DMS53 (cell line): ENCODE results near the gene CAPN12.
A peak's percentile ranks its signal among the peaks of the same experiment; 100 is the strongest.

Source experiments
- DNase-seq: peaks from one replicate; lab custom pipeline; 2025; lab: John Stamatoyannopoulos, UW

CAPN12 gene

DNA sequence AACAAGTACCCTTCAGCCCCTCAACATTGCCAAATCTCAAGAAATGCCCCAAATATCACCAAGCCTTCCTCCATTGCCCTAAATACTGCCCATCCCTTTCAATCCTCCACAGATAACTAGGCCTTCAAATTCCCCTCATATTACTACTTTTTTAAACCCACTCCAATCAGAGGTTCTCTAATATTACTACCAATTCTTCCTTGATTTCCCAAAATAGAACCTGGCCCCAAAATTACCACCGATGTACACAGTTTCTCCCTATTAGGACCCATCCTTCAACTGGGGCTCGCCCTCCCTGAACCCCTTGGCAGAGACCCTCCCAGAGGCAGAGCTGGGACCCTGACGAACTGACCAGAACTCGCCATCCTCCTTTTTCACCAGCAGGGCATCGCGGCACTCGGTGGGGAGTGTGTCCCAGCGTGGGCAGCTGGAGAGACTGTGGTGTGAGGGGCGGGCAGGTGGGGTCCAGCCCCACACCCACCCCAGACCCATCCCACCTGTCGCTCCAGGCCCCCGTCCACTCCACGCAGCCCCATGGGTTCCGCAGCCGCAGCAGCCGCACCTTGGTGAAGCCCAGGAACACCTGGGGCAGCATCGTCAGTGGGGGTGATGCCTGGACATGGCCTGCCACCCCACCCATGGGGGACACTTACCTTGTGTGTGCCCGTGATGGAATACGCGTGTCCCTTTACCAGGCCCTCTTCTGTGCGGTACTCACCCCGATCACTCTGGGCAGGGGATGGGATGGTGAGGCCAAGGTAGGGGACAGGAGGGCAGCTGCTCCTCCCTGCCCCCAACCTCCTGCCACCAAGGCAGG lies 6.1 kb downstream of the CAPN12 start:
- DNase-seq: no peak

DNA sequence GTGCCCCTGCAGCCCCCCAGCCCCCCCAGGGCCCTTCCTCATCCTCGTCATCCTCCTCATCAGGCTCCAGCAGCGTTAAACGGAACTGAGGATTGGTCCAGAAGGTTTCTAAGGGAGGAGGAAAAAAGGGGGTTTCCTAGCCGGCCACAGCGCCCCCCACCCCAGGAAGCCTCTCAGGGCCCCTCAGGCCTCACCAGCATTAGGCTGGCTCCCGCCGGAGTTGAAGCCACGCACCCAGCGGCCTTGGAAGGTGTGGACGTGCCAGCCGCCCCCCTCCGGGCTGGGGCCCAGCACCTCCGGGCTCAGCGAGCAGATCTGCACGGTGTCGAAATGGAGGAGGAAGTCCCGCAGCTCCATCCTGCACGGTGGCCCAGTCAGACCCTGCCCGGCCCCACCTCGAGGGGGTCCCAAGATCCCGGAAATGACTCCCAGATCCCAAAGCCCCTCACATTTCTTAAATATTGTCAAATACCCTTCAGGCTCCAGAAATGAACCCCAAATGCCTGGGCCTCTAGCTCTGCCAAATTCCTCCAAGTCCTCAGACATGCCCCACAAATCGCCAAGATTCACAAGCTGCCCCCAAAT lies 6.9 kb downstream of the CAPN12 start:
- DNase-seq: peak; percentile 51

DNA sequence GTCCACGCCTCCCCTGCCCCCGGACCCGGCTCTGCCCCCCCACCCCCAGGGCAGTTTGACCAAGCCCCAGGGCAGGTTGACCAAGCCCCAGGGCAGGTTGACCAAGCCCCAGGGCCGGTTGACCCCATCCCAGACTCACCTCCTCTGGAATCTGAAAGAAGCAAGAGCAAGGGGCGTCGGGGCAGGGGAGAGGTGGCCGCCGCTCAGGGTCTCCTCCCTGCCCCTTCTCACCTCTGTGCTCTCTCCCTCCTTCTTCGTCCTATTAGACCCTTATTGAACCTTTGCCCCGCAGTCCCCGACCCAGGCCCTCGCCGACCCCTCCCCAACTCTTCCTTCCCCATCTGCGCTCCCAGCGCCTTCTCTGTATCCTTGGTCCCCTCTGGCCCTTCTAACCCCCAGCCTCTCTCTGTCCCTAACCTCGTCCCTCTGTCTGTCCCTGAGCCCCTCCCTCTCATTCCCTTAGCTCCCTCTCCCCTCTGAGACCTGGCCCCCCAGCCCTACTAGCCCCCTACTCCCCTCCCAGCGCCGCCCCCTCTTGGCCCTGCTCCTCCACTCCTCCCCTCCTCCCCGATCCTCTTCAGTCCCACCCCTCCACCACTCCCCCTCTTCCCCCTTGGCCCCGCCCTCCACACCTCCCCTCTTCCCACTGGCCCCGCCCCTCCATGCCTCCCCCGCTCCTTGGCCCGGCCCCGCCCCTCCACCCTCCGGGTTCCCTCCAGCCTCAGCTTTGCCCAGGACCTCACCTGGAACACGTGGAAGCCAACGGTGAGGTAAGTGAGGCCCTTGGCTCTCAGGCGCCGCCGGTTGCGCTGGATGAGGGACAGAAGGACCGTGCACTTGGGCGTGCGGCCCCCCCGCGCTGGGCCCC lies 7.6 kb downstream of the CAPN12 start:
- DNase-seq: peak; percentile 97

DNA sequence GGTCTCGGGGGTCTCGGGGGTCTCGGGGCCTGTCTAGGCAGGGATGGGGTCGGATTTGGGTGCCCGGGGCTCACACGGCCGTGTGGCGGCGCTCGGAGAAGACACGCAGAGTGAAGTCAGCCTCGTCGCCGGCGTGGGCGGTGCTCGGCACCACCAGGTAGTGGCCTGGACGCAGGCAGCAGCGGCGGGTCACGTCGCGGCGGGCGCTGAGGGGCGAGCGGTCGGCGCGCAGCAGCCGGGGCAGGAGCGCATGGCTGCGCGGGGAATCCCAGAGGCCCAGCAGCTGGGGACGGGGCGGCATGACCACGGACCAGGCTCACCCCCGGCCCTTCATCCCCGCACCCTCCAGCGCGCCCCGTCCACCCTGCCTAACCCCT lies 8.2 kb downstream of the CAPN12 start:
- DNase-seq: peak; percentile 92

DNA sequence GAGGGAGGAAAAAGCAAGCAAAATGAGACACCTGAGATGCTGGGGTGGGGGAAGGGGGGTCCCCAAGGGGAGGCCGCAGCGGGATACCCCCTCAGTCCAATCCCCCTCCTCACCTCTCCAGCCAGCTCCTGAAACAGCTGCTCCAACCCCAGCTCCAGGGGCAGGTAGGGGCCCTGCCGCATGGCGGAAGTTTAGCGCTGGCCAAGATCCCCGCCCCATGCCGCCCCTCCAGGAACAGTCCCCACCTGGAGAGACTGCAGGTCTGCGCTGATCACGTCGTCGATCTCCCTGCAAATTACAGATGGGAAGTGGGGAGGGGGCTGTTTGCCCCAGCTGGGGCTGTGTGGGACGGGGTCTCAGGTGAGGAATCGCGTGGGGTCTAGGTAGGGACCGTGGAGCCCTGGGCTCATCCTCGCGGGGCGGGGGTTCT lies 9.0 kb downstream of the CAPN12 start:
- peak; percentile 75 for DNase-seq

DNA sequence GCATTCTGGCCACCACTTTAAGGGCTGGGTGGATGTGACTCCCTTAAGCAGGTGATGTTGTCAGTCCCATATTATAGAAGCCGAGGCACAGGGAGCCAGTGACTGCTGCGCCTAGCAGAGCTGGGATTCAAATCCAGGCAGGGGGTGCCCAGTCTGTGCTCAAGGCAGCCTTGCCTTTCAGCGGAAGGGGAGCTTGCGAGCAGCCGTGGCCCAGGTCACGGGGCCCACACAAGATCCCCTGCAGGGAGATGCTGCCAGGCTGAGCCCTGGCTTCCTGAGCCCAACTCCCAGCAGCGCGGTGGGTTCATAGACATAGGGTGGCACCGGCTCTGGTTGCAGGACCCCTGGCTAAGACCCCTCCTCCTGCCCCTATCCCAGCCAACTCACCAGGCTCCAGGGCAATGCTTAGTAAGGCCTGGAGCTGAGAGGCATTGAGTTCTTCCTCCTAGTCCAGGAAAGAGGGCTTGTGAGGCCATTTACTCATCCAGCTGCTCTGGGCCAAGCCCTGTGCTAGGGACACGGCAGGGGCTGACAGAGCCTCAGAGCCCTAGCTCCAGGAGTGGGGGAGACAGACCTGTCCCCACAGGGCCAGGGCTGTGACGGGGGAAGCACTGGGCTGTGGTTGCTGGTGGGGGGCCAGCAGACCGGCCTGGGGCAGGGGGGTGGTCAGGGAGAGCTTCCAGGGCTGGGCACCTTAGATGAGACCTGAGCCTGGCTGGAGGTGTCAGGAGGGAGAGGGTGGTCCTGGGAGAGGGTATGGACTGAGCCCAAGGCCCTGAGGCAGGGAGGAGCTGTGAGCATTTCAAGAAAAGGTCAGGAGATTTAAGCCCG lies 9.6 kb downstream of the CAPN12 start:
- peak; percentile 81 for DNase-seq

DNA sequence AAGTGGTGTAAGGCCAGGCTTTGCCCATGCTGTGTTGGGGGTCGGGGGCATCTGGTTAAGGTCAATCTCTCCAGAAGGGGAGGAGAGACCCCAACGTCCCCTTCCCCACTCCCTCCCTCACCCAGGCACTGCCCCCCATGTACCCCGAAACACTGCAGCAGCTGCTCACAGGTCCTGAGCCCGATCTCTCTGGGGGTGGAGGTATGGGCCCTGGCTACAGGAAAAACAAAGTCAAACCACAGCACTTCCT lies 10.2 kb downstream of the CAPN12 start:
- DNase-seq: no peak

DNA sequence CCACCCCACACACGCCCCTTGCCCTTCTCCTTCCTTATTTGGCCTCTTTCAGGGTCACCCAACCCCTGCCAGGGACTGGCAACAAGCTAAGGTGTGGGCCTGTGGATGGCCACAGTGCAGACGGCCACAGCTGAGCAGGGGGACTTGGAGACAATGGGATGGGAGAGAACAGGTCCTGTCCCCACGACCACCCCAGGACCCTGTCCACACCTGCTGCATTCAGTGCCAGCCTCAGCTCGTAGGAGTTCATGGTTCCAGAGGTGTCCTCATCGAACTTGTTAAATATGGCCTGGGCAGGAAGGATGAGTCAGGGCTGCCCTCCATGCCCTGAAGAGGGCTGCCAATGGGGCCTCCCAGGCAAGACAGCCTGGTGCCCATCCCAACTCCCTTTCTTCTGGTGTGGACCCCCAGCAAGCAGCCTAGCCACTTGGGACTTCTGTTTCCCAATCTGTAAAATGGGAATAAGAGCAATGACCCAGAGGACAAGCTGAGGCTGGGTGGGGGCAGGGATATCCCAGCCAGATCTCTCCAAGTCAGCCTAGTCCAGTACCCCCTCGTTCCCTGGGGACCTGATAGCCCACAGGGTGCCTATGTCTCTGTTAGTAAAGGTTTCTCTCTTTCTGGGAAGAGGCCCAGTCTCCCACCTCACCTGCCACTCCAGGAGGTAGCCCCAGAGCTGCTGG lies 10.6 kb downstream of the CAPN12 start:
- peak; percentile 66 for DNase-seq

DNA sequence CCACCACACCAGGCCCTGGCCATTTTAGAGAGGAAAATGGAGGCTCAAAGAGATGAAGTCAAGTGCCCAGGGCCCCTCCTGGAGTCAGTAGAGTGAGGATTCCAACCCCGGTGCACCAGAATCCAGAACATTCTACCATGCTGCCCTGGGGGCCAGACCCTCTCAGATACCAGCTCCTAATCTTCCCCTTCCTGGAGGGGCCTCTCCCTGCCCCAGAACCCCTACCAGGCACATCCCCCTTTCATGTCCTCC lies 11.1 kb downstream of the CAPN12 start:
- DNase-seq: no peak

DNA sequence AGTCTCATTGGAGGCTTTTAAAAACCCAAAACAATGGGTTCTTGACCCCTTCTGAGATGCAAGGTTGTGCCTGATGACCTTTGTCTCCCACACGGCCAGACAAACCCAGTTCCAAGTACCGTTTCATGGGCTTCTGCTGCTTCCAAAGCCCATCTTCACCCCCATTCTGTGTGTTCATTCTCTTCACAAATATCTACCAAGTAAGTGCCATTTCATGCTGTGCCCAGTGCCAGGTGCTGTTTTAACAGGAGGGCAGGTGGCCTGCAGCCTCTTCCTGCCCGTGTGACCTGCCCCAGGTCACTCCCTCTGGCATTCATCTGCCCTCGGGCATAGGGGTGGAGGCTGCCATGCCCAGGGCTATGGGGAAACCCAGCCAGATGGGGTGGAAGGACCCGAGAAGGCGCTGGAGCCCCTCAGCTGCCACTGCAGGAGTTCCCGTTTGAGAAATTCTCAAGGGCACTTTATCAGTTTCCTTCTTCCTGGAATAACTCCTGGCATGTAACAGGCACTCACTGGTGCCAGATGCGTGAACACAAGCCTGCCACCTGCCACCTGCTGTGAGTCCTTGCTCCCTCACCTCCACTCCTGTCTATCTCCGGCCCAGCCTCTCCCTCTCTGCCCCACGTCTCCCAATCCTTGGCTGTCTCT lies 12.5 kb downstream of the CAPN12 start:
- peak; percentile 95 for DNase-seq

DNA sequence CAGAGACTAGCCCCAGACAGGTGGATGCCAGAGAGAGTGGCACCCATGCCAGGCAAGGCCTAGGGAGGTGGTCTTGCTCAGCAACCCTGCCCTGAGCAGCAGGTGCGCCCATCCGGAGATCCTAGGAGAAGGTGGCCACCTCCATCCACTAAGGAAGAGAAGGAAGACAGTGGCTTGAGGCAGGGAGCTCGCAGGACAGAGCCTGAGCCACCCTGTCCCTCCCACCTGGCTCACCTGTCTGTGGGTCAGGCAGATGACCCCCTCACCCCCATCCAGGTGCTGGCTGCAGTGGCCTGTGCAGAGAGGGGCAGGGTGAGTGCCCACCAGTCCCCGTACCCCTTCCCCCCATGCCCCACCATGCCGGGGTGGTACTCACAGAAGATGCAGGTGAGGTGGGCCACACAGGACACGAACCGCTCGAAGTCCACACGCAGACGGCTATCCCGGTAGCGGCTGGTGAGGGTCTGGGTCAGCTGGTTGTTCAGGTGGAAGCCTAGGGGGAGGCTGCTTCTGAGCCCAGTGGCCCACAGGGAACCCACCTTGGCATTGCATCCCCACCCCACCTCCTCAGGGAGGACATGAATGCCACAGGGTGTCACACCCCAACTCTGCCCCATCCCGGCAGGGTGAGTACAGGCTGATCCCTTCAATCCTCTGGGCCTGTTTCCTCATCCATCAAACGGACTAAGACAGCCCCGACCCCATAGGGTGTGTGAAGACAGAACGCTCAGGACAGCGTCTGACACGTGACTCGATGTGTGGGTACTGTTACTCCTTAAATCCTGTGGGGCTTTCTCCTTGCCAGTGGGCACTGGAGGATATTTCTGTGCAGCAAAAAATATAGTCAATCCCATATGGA lies 13.3 kb downstream of the CAPN12 start:
- no peak for DNase-seq

DNA sequence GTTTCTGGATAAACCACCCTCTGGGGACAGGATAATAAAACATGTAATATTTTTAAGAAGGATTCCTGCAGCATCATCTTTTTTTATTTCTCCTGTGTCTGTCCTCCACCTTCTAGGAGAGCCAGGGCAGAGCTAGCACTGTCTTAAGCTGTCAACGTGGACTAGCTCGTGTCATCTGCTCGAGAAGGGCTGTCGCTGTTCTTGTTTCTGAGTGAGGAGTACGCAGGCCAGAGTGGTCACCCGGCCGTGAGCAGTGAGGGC lies 13.9 kb downstream of the CAPN12 start:
- DNase-seq: no peak

DNA sequence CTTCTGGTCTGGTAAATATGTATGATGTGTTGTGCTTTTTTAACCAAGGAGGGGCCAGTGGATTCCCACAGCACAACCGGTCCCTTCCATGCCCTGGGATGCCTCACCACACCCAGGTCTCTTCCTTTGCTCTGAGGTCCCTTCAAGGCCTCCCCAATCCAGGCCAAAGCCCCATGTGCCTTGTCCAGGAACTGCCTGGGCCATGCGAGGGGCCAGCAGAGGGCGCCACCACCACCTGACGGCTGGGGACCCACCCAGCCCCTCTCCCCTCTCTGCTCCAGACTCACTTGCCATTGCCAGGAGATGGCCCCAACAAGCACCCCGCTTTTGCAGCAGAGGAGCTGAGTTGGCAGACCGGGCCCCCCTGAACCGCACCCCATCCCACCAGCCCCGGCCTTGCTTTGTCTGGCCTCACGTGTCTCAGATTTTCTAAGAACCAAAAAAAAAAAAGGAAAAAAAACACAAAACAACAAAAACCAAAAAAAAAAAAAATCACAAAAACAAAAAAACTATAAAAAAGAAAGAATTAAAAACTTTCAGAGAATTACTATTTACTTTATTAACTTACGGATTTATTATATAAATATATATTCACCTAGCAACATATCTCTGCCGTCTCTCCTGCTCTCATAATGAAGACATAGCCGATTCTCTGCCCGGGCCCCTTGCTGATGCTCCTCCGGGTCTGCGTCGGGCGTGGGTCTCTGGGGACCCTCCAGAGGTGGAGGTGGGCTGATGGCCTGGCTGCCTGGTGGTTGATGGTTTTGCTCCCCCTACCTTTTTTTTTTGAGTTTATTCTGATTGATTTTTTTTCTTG lies 14.4 kb downstream of the CAPN12 start:
- peak; percentile 84 for DNase-seq

DNA sequence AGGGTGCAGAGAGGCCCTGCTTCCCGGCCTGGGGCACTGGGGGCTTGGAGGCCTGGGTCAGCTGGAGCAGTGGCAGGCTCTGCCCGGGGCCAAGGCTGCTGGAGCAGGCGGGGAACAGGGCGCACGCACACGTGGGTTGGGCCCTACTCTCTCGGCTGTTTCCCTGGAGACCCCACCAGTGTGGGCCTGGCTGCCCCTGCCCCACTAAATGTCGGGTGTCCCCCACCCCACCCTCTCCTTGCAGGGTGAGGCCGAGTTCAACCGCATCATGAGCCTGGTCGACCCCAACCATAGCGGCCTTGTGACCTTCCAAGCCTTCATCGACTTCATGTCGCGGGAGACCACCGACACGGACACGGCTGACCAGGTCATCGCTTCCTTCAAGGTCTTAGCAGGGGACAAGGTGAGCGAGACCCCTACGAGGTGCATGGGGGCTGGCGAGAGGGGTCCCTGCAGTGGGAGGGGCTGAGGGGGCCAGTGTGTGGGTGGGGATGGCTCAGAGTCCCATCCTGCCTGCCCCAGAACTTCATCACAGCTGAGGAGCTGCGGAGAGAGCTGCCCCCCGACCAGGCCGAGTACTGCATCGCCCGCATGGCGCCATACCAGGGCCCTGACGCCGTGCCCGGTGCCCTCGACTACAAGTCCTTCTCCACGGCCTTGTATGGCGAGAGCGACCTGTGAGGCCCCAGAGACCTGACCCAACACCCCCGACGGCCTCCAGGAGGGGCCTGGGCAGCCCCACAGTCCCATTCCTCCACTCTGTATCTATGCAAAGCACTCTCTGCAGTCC lies 15.3 kb downstream of the CAPN12 start:
- DNase-seq: no peak

DNA sequence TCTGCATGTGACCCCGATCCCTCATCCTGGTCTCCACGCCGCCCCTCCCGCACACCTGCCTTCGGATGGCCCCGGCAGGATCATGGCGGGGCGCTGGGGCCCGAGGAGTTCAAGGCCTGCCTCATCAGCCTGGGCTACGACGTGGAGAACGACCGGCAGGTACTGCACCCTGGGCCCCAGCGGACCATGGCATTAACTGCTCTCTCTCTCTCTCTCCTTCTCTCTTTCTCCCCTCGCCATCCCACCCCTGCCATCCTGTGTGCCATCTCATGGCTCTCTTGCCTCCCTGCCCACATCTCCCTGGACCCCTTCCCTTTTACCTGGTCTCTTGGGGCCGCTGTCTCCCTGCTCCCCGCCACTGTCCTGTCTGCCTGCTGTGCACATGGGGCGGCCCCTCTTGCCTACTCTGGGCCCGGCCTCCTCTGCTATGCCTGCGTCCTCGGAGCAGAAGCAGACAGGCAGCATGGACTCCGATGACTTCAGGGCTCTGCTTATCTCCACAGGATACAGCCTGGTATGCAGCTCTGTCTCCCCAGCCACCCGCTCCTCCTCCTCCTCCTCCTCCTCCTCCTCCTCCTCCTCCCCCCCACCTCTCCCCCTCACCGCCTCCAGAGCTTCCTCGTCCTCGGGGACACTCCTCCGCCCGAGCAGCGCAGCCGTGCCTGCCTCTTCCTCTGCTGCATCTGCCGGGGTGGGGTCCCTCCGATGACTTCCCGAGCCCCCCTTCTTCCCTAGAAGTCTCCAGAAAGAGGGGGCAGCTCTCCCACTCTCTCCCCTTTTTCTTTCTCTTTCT lies 16.2 kb downstream of the CAPN12 start:
- no peak for DNase-seq

DNA sequence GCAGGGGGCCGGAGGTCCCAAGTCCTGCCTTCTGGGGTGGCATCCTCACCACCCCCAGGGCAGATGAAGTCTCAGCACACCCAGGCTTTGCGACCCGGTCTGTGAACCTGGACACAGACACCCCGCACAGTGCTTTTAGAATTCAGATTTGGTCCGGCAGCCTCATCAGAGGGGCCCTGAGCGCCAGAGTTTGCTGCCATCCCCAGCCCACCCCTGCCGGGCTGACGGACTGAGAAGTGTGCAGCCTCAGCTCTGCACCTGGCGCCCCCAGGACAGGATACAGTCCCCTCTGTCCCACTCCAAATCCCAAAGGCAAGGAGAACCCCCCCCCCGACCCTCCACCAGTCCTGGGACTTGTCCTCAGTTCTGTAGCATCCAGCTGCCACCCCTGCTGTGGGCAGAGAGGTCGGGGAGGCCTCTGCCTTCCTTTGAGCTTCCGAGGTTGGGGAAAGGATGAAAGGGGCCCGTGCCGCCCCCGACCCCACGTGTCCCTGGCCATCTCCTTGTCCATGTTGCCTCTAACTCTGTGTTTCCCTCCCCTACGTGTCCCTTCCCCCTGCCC lies 16.9 kb downstream of the CAPN12 start:
- DNase-seq: no peak

DNA sequence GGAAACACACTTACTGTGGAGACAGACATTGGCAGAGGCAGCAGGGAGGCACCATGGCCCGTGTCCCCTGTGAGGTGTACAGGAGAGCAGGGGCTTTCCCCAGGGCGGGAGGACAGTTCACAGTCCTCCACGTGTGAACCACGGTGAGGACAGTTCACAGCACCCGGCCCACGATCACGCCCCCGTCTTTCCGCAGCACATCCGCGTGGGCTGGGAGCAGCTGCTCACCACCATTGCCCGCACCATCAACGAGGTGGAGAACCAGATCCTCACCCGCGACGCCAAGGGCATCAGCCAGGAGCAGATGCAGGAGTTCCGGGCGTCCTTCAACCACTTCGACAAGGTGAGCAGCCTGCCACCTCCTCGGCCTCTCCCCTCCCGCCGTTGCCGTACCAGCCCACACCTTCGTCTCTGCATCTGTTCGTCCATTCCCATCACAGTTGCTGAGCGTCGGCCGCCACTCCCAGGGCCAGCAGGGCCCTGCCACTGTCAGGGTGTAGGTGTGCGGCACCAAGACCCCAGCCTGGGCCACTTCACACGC lies 17.4 kb downstream of the CAPN12 start:
- DNase-seq: no peak

DNA sequence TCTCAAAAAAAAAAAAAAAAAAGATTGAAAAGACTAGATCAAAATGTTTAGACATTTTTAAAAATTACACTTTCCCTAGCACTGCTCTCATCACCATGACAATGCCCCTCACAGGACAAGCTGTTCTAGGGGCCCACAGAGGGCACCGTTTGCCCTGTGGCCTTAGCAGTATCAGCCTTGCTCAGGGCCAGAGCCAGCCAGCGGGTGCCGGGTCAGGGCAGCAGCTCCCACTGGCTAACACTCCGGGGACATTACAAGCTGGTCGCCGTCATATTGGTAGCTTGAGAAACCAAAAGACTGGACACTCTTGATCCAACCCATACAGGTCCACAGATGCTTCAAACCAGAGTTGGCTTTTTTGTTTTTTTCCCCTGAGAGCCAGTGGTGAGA lies 18.0 kb downstream of the CAPN12 start:
- no peak for DNase-seq
